Colonic mucosa (tissue), 4 donors: Measurements from ENCODE around the gene HOMER2. TPM values are rescaled to one million over a fixed set of nuclear protein-coding genes. Genes with fewer than 3 reads are reported as not detected.

Source experiments
- DNase-seq: peaks from one replicate; pipeline ENCODE4 v3.0.0-alpha.2; 2020
- H3K27ac ChIP-seq: fragments of 200-600 bp; one replicate; pipeline ENCODE4 v1.8.0; 2021
- H3K27me3 ChIP-seq: fragments of 200-600 bp; one replicate; pipeline ENCODE4 v1.8.0; 2021
- H3K36me3 ChIP-seq: fragments of 200-600 bp; one replicate; pipeline ENCODE4 v1.8.0; 2021
- H3K4me1 ChIP-seq: fragments of 200-600 bp; one replicate; pipeline ENCODE4 v1.8.0; 2021; ENCODE audit warnings: mild to moderate bottlenecking
- H3K4me3 ChIP-seq: fragments of 200-600 bp; one replicate; pipeline ENCODE4 v1.8.0; 2021
- H3K9ac ChIP-seq, 2 donors: one replicate each; pipeline ENCODE4 v1.7.0; 2013; ENCODE audit warnings: control low read depth in 2 of 2, low read depth in 2 of 2, low read length in 2 of 2
- H3K9me3 ChIP-seq: fragments of 200-600 bp; one replicate; pipeline ENCODE4 v1.8.0; 2021
- intact Hi-C: fragments of 100-400 bp; cut with DNase I; formaldehyde crosslinking; loops from one replicate; pipeline ENCODE4 v1.14.1; 2022
- total RNA-seq, 2 donors: library from RNA; stranded (reverse); fragmentation: NEBNext Ultra II Directional in 1 of 2; extraction: Animal tissue kit (Norgen Biotek cat#: 25700) in 1 of 2; gene quantifications; one replicate each; pipeline ENCODE4 v1.2.1, GENCODE V29; 2021
- TF ChIP-seq, protein P1 (sequence below): fragments of 200-600 bp; IDR thresholded peaks from one replicate; pipeline ENCODE4 v1.8.0; 2022; ENCODE audit warnings: antibody characterized with exemption, mild to moderate bottlenecking
- donor health status: healthy.
- donor health status: DM: no; HTN: no; CAD: no.
- donor health status: DM: no; HTN: no; CAD: no.

The HOMER2 gene
- total RNA-seq, 2 donors from 2014 or later, result 2.4 to 3.1 TPM

- DNase-seq, result no peak
- intact Hi-C loops, result no loop called here
These were observed 42.6 kb upstream of the HOMER2 start for GRCh38 chr15:82995076-82995475.

GRCh38 chr15:82993144-82993543 is 40.6 kb upstream of the HOMER2 start:
- H3K27me3 ChIP-seq, result no peaks in the 10 kb centered on the region
- no peaks in the 10 kb centered on the region for H3K36me3 ChIP-seq
- intact Hi-C loops, result no loop called here
- DNase-seq, result no peak
- H3K4me1 ChIP-seq, result no peaks in the 10 kb centered on the region
- H3K9me3 ChIP-seq, result no peaks in the 10 kb centered on the region
- no peak overlapping the region for H3K27ac ChIP-seq
- H3K4me3 ChIP-seq, result no peak overlapping the region
- TF ChIP-seq, protein P1, sequence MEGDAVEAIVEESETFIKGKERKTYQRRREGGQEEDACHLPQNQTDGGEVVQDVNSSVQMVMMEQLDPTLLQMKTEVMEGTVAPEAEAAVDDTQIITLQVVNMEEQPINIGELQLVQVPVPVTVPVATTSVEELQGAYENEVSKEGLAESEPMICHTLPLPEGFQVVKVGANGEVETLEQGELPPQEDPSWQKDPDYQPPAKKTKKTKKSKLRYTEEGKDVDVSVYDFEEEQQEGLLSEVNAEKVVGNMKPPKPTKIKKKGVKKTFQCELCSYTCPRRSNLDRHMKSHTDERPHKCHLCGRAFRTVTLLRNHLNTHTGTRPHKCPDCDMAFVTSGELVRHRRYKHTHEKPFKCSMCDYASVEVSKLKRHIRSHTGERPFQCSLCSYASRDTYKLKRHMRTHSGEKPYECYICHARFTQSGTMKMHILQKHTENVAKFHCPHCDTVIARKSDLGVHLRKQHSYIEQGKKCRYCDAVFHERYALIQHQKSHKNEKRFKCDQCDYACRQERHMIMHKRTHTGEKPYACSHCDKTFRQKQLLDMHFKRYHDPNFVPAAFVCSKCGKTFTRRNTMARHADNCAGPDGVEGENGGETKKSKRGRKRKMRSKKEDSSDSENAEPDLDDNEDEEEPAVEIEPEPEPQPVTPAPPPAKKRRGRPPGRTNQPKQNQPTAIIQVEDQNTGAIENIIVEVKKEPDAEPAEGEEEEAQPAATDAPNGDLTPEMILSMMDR, result no peak
- H3K9ac ChIP-seq, result no peak overlapping the region

More at GRCh38 chr15:82995076-82995475, 42.6 kb upstream of the HOMER2 start:
- H3K27ac ChIP-seq, result no peak overlapping the region
- no peak overlapping the region for H3K9ac ChIP-seq
- no peaks in the 10 kb centered on the region for H3K27me3 ChIP-seq
- no peak overlapping the region for H3K4me3 ChIP-seq
- H3K36me3 ChIP-seq, result no peaks in the 10 kb centered on the region
- no peaks in the 10 kb centered on the region for H3K9me3 ChIP-seq
- no peaks in the 10 kb centered on the region for H3K4me1 ChIP-seq
- TF ChIP-seq, protein P1, result no peak

- H3K9ac ChIP-seq, result no peak overlapping the region
- no peak overlapping the region for H3K27ac ChIP-seq
- H3K36me3 ChIP-seq, result no peaks in the 10 kb centered on the region
- H3K9me3 ChIP-seq, result no peaks in the 10 kb centered on the region
- DNase-seq, result no peak
- no peaks in the 10 kb centered on the region for H3K27me3 ChIP-seq
- no peak overlapping the region for H3K4me3 ChIP-seq
- H3K4me1 ChIP-seq, result no peaks in the 10 kb centered on the region
- TF ChIP-seq, protein P1, result no peak
- intact Hi-C loops, result no loop called here
These were observed 40.0 kb upstream of the HOMER2 start for GRCh38 chr15:82992436-82992998.

DNA sequence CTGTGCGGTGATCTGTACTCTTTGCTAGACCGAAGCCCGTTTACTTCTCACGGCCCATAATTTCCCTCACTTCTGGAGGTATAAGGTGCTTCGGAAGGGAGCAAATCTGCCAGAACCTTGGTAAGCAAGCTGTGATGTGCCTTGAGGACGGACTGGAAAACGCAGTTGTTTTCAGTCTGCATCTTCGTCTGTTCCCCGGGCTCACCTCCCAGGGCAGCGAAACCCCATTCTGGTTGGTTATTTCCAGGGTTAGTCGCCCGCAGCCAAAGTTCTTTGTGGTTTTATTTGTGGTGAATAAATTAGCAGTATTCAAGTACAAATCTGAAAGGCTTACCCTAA is 33.9 kb upstream of the HOMER2 start:
- H3K9ac ChIP-seq, result peak overlapping the region; percentile 65 to 86
- no peaks in the 10 kb centered on the region for H3K27me3 ChIP-seq
- H3K9me3 ChIP-seq, result no peaks in the 10 kb centered on the region
- H3K36me3 ChIP-seq, result no peaks in the 10 kb centered on the region
- no peak for DNase-seq
- TF ChIP-seq, protein P1, result no peak
- peak overlapping the region; percentile 62 for H3K4me3 ChIP-seq
- intact Hi-C loops, result no loop called here
- H3K27ac ChIP-seq, result peak overlapping the region; percentile 18
- peaks cover 4% of the 10 kb centered on the region for H3K4me1 ChIP-seq

- H3K27me3 ChIP-seq, result no peaks in the 10 kb centered on the region
- intact Hi-C loops, result no loop called here
- H3K4me3 ChIP-seq, result peak within 1 kb of the TSS; percentile 62
- DNase-seq, result peak; percentile 96
- peak within 1 kb of the TSS; percentile 18 for H3K27ac ChIP-seq
- H3K4me1 ChIP-seq, result peaks cover 4% of the 10 kb centered on the region
- H3K9me3 ChIP-seq, result no peaks in the 10 kb centered on the region
- no peaks in the 10 kb centered on the region for H3K36me3 ChIP-seq
- TF ChIP-seq, protein P1, result no peak
- peak within 1 kb of the TSS; percentile 65 to 86 for H3K9ac ChIP-seq
These were observed 33.3 kb upstream of the HOMER2 start, which contains the start of gene RAMAC for GRCh38 chr15:82985688-82986441. TSS of gene RAMAC (plus strand) at chr15:82986210. CDS start at chr15:82989019, 2,809 bp downstream.
